GM10248 (cell line): ENCODE measurements around the gene ENOX2.

Source experiments
- CTCF ChIA-PET: fragments of 300-600 bp; sonication (Branson Sonifier 250); formaldehyde crosslinking; extraction: SDS; loops from one replicate; lab custom pipeline; 2021; ENCODE audit warnings: antibody characterized with exemption; lab: Yijun Ruan, JAX
- POLR2A ChIA-PET: fragments of 350-650 bp; sonication (Branson Sonifier 250); formaldehyde crosslinking; extraction: SDS; loops from one replicate; lab custom pipeline; 2020; ENCODE audit warnings: antibody characterized with exemption; lab: Yijun Ruan, JAX
- DNase-seq: peaks from one replicate; pipeline ENCODE4 v3.0.0; 2012; ENCODE audit errors: extremely low spot score
- TF ChIP-seq, protein P1 (sequence below): IDR thresholded peaks from 2 replicates; pipeline ENCODE4 v1.5.1; 2012; ENCODE audit warnings: mild to moderate bottlenecking, low read depth; ENCODE audit errors: extremely low read depth, missing control alignments, control extremely low read depth

The ENOX2 gene

DNA sequence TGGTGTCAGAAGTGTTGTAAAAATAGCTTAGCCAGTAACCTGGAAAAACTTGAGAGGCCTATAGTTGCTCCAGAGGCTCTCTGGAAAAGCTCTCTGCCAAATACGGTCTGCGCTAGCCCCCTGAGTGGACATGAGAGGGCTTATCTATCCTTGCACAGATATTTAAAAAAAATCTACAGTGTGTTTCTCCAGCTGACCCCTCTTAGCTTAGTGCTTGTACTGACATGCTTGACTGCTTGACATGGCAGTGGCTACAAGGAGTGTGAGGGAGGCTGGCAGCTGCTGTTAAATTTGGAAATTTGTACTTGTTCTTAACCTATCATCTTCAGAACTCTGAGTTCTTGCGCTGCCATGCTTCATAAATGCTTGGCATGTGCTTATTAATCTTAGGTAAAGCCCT is 272.0 kb downstream of the ENOX2 start:
- POLR2A ChIA-PET = no interaction called here
- TF ChIP-seq, protein P1, sequence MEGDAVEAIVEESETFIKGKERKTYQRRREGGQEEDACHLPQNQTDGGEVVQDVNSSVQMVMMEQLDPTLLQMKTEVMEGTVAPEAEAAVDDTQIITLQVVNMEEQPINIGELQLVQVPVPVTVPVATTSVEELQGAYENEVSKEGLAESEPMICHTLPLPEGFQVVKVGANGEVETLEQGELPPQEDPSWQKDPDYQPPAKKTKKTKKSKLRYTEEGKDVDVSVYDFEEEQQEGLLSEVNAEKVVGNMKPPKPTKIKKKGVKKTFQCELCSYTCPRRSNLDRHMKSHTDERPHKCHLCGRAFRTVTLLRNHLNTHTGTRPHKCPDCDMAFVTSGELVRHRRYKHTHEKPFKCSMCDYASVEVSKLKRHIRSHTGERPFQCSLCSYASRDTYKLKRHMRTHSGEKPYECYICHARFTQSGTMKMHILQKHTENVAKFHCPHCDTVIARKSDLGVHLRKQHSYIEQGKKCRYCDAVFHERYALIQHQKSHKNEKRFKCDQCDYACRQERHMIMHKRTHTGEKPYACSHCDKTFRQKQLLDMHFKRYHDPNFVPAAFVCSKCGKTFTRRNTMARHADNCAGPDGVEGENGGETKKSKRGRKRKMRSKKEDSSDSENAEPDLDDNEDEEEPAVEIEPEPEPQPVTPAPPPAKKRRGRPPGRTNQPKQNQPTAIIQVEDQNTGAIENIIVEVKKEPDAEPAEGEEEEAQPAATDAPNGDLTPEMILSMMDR = no peak
- DNase-seq = no peak
- CTCF ChIA-PET = no interaction called here

DNA sequence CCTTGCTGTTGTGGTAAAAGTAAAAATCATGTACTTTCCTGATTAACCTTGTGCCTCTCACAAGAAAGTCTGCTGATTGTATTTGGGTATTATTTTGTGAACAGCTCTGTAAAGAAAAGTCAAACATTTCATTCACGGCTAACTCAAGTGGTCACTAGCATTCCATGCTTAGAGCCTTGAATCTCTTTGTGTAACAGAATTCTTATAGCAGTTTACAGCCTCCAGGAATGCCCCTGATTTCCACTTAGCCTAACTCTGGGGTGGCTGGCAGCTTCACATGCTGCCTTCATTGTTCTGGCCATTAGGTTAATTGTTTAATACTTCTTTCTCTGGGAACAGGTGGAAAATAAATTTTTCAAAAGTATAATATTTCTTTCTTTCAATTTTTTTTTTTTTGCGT is 274.5 kb downstream of the ENOX2 start:
- ChIA-PET POLR2A (no interaction called here), CTCF (no interaction called here)
- TF ChIP-seq, protein P1 = no peak

GRCh38 chrX:130626521-130626920 is 276.5 kb downstream of the ENOX2 start:
- DNase-seq = no peak
- POLR2A ChIA-PET = no interaction called here
- TF ChIP-seq, protein P1 = no peak
- CTCF ChIA-PET = no interaction called here

More for the DNA sequence above, 274.5 kb downstream of the ENOX2 start:
- no peak for DNase-seq

GRCh38 chrX:130625386-130625785 is 277.6 kb downstream of the ENOX2 start:
- ChIA-PET CTCF (no interaction called here), POLR2A (no interaction called here)
- no peak for DNase-seq
- TF ChIP-seq, protein P1 = no peak

DNA sequence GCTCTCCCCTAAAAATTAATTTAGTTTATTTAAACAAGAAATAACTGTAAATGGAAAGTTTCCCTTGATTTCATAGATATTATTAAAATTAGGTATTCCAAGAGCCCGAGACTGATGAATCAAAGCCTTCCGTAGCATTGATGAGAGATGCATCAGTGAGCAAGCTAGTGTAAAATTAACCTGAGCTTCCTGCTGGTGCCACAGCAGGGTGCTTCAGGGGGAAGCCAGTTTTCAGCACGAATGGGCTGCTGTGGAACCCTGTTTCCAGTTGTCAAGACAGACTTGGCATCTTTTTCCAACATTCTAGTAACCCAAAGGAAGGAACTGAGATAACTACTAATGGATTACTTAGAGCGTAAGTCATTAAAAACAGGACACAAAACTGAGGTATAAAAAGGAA is 279.5 kb downstream of the ENOX2 start:
- TF ChIP-seq, protein P1 = no peak
- DNase-seq = no peak
- POLR2A ChIA-PET = no interaction called here
- CTCF ChIA-PET = no interaction called here

GRCh38 chrX:130615941-130616340 is 287.1 kb downstream of the ENOX2 start:
- CTCF ChIA-PET = no interaction called here
- POLR2A ChIA-PET = no interaction called here
- TF ChIP-seq, protein P1 = no peak
- DNase-seq = no peak

- POLR2A ChIA-PET = no interaction called here
- CTCF ChIA-PET = interaction anchor here (1.1 to 1.2 kb wide), 2 partner anchors 10 to 25 kb away, joined by 3 read pairs; no protein-coding TSS in a partner anchor
- TF ChIP-seq, protein P1 = no peak
- no peak for DNase-seq
These were observed 295.6 kb downstream of the ENOX2 start for GRCh38 chrX:130607431-130607830.
